ENCODE results near the gene OGDH. TPM values are rescaled to one million over a fixed set of nuclear protein-coding genes. Genes with fewer than 3 reads are reported as not detected.

The OGDH gene
- total and polyA plus RNA-seq, 7 donors = 39.0 to 102 (median 74.4) TPM

- Histone ChIP-seq H3K4me1 (peaks cover 0 to 25% (median 21%) of the 10 kb centered on the region in 4 donors), H3K4me3 (no peak overlapping the region), H3K9me3 (no peaks in the 10 kb centered on the region), H3K27me3 (no peaks in the 10 kb centered on the region), H3K36me3 (peaks cover 42 to 79% (median 59%) of the 10 kb centered on the region in 4 donors), H3K27ac (no peak overlapping the region)
- intact Hi-C loops (cut with DNase I) = loop anchor here (5.0 kb wide), 1 partner anchor 78 kb away; the partner anchor contains the start of gene NUDCD3
- TF ChIP-seq CTCF (IDR thresholded peaks at IDR 0.05) (no peak), POLR2A (IDR thresholded peaks at IDR 0.05) (no peak), POLR2AphosphoS5 (IDR thresholded peaks at IDR 0.05) (no peak), EP300 (IDR thresholded peaks at IDR 0.05) (no peak)
- 93 to 95% methylated on average over 9 of the region's 9 CpGs for WGBS, 2 donors
- DNase-seq = no peak
Measured at GRCh38 chr7:44569959-44570358, 36.5 kb upstream of the OGDH start.

- H3K4me3 ChIP-seq = peak overlapping the region; percentile 55 to 89 (median 86)
- intact Hi-C loops (cut with DNase I) = no loop called here
- no peak for DNase-seq
- H3K36me3 ChIP-seq = peaks cover 40 to 66% (median 46%) of the 10 kb centered on the region in 4 donors
- no peaks in the 10 kb centered on the region for H3K27me3 ChIP-seq
- peak overlapping the region in 2 of 4 donors; percentile 92 to 94 for H3K27ac ChIP-seq
- WGBS, 2 donors = 50 to 75% methylated on average over 5 of the region's 5 CpGs
- no peaks in the 10 kb centered on the region for H3K9me3 ChIP-seq
- TF ChIP-seq POLR2A (IDR thresholded peaks at IDR 0.05) (no peak), POLR2AphosphoS5 (IDR thresholded peaks at IDR 0.05) (no peak), EP300 (IDR thresholded peaks at IDR 0.05) (no peak), CTCF (IDR thresholded peaks at IDR 0.05) (no peak)
- peaks cover 0 to 25% (median 22%) of the 10 kb centered on the region in 4 donors for H3K4me1 ChIP-seq
Measured at GRCh38 chr7:44572771-44573170, 33.7 kb upstream of the OGDH start.

- peak within 1 kb of the TSS; percentile 55 to 89 (median 86) for H3K4me3 ChIP-seq
- peak; percentile 97 for DNase-seq
- WGBS, 2 donors = 0% methylated on average over 74 of the region's 74 CpGs
- peaks cover 31 to 66% (median 43%) of the 10 kb centered on the region in 4 donors for H3K36me3 ChIP-seq
- peak within 1 kb of the TSS; percentile 86 to 94 (median 90) for H3K27ac ChIP-seq
- H3K9me3 ChIP-seq = no peaks in the 10 kb centered on the region
- peaks cover 0 to 25% (median 22%) of the 10 kb centered on the region in 4 donors for H3K4me1 ChIP-seq
- H3K27me3 ChIP-seq = no peaks in the 10 kb centered on the region
- TF ChIP-seq POLR2A (IDR thresholded peaks at IDR 0.05) = peak; percentile 91
- no peak for TF ChIP-seq CTCF (IDR thresholded peaks at IDR 0.05)
- peak; percentile 91 to 98 (median 96) for TF ChIP-seq POLR2AphosphoS5 (IDR thresholded peaks at IDR 0.05)
- TF ChIP-seq EP300 (IDR thresholded peaks at IDR 0.05) = no peak
- intact Hi-C loops (cut with DNase I) = no loop called here
Measured at GRCh38 chr7:44573464-44574286, 32.8 kb upstream of the OGDH start, which contains the start of gene DDX56. Gene DDX56, minus strand, starts transcription at chr7:44573908. Its CDS starts 13 bp downstream, at chr7:44573895.

GRCh38 chr7:44574287-44574872 is 32.0 kb upstream of the OGDH start:
- H3K4me1 ChIP-seq = peaks cover 0 to 25% (median 22%) of the 10 kb centered on the region in 4 donors
- DNase-seq = no peak
- H3K4me3 ChIP-seq = peak overlapping the region; percentile 55 to 89 (median 86)
- intact Hi-C loops (cut with DNase I) = no loop called here
- H3K27me3 ChIP-seq = no peaks in the 10 kb centered on the region
- TF ChIP-seq EP300 (IDR thresholded peaks at IDR 0.05) (no peak), POLR2AphosphoS5 (IDR thresholded peaks at IDR 0.05) (no peak), CTCF (IDR thresholded peaks at IDR 0.05) (no peak), POLR2A (IDR thresholded peaks at IDR 0.05) (no peak)
- H3K36me3 ChIP-seq = peaks cover 24 to 66% (median 41%) of the 10 kb centered on the region in 4 donors
- no peaks in the 10 kb centered on the region for H3K9me3 ChIP-seq
- 28 to 33% methylated on average over 18 of the region's 18 CpGs for WGBS, 2 donors
- peak overlapping the region; percentile 86 to 94 (median 90) for H3K27ac ChIP-seq
